Activated CD4-positive, alpha-beta T cell treated with anti-CD3 and anti-CD28 coated beads for 36 hours (primary cell): ENCODE measurements around the gene TRIM36. TPM values are rescaled to one million over a fixed set of nuclear protein-coding genes. Genes with fewer than 3 reads are reported as not detected.

Experiments
- total RNA-seq, 2 experiments: library from RNA; stranded (reverse); gene quantifications; one replicate each; pipeline ENCODE4 v1.2.3, GENCODE V29; 2021

The TRIM36 gene
- total RNA-seq, 2 experiments from 2014 or later: 0.11 TPM; not detected in 1

Other genes with a start within 250 kb of the TRIM36 start
- 10 to 100 TPM; 38.9 to 44.3 TPM for gene PGGT1B, start 93.0 kb upstream of the TRIM36 start, total RNA-seq
- 1 to 10 TPM; 2.2 to 4.1 TPM for gene CCDC112, start 126.7 kb upstream of the TRIM36 start, total RNA-seq